Measurements from ENCODE around the gene EXOC5.

DNA sequence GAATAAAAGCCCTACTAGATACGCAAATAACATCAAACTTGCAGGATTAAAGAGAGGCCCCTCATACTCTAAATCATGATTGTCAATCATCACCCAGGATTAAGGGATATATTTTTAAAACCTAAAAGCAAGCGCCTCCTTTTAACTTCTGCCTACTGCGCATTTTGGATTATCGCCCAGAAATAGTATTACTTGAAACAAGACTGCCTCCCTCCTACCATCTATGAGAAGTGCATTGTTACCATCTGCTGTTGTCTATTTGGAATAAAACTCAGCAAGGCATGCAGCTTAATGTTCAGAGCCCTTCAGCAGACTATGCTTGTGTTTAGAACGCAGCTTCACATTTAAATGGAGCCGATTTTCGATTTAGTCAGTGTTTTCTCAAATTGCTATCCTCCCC, 79.6 kb downstream of the EXOC5 start:
- TF ChIP-seq ZFHX2 (tag by site-specific recombination; conservative IDR thresholded peaks at IDR 0.05) (no peak), ZNF677 (tag by site-specific recombination; IDR thresholded peaks at IDR 0.05) (no peak), YY1 (tag by site-specific recombination; IDR thresholded peaks at IDR 0.05) (no peak), TRIM28 (IDR thresholded peaks at IDR 0.05; ENCODE audit: borderline replicate concordance, low read length) (no peak), ZNF274 (IDR thresholded peaks at IDR 0.05; ENCODE audit: low read length) (no peak), ZNF274 (tag by site-specific recombination; IDR thresholded peaks at IDR 0.05; ENCODE audit: borderline replicate concordance) (no peak), ZBTB7A (tag by site-specific recombination; IDR thresholded peaks at IDR 0.05; ENCODE audit: low read depth) (no peak), GLI4 (tag by site-specific recombination; IDR thresholded peaks at IDR 0.05) (no peak), MEIS1 (CRISPR knock-in tag; IDR thresholded peaks at IDR 0.05; ENCODE audit: borderline replicate concordance) (no peak)
- TF ChIP-seq, protein P1, sequence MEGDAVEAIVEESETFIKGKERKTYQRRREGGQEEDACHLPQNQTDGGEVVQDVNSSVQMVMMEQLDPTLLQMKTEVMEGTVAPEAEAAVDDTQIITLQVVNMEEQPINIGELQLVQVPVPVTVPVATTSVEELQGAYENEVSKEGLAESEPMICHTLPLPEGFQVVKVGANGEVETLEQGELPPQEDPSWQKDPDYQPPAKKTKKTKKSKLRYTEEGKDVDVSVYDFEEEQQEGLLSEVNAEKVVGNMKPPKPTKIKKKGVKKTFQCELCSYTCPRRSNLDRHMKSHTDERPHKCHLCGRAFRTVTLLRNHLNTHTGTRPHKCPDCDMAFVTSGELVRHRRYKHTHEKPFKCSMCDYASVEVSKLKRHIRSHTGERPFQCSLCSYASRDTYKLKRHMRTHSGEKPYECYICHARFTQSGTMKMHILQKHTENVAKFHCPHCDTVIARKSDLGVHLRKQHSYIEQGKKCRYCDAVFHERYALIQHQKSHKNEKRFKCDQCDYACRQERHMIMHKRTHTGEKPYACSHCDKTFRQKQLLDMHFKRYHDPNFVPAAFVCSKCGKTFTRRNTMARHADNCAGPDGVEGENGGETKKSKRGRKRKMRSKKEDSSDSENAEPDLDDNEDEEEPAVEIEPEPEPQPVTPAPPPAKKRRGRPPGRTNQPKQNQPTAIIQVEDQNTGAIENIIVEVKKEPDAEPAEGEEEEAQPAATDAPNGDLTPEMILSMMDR (tag by site-specific recombination; IDR thresholded peaks at IDR 0.05) = no peak

Data from HEK293 (cell line).